Glutamatergic neuron (in vitro differentiated cells): ENCODE measurements around the gene CC2D2A. TPM values are rescaled to one million over a fixed set of nuclear protein-coding genes. Genes with fewer than 3 reads are reported as not detected.
"Not testable (repeated sequence)": the region's sequence is repeated elsewhere in the genome, so short reads cannot be mapped to it uniquely, and the experiment has no call there.

Experiments used
- DNase-seq: peaks from one replicate; pipeline ENCODE4 v3.0.0; 2022
- H3K27ac Mint-ChIP-seq: one replicate; pipeline ENCODE4 v1.8.0; 2020; ENCODE audit warnings: mild to moderate bottlenecking, mixed read lengths, inconsistent platforms; ENCODE audit not compliant: unreplicated experiment
- H3K27me3 Mint-ChIP-seq: one replicate; pipeline ENCODE4 v1.8.0; 2020; ENCODE audit warnings: mild to moderate bottlenecking, moderate library complexity, mixed read lengths, inconsistent platforms; ENCODE audit not compliant: unreplicated experiment
- H3K36me3 Mint-ChIP-seq: one replicate; pipeline ENCODE4 v1.8.0; 2020; ENCODE audit warnings: mild to moderate bottlenecking, mixed read lengths, inconsistent platforms; ENCODE audit not compliant: unreplicated experiment
- H3K4me1 Mint-ChIP-seq: one replicate; pipeline ENCODE4 v1.8.0; 2020; ENCODE audit warnings: mild to moderate bottlenecking, low read depth, mixed read lengths, inconsistent platforms; ENCODE audit not compliant: unreplicated experiment
- H3K4me3 Mint-ChIP-seq: one replicate; pipeline ENCODE4 v1.8.0; 2020; ENCODE audit warnings: mild to moderate bottlenecking, mixed read lengths, inconsistent platforms; ENCODE audit not compliant: unreplicated experiment
- H3K9me3 Mint-ChIP-seq: one replicate; pipeline ENCODE4 v1.8.0; 2020; ENCODE audit warnings: mild to moderate bottlenecking, moderate library complexity, mixed read lengths, inconsistent platforms; ENCODE audit not compliant: unreplicated experiment
- total RNA-seq: library from RNA; stranded (reverse); fragmentation: NEBNext Ultra II Directional; extraction: Animal tissue kit (Norgen Biotek cat#: 25700); gene quantifications from one replicate; pipeline ENCODE4 v1.2.1, GENCODE V29; 2021; ENCODE audit not compliant: unreplicated experiment
- TF ChIP-seq, protein P1 (sequence below): fragments of 200-600 bp; sonication (generic); IDR thresholded peaks from one replicate; pipeline ENCODE4 v1.5.0; 2021; ENCODE audit not compliant: partially characterized antibody, unreplicated experiment

Gene CC2D2A
- total RNA-seq, 1 donor from 2014 or later = 13.3 TPM

DNA sequence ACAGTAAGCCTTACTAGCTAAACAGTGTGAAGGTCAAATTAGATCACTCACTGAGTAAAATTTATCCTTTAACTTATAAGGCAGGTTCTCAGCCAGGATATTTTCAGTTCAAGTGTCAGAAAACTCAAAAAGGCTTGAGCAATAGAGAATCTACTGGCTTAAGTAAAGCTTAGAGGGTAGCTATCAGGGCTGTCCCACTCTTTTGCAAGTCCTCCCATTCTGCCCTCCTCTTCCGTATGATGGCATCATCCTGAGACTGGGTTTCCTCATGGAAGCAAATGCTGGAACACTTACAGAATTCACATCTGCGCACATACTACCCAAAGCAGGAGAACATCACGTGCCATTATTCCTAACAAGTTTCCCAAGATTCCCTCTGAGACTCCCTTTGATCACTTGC lies 130.5 kb downstream of the CC2D2A start:
- TF ChIP-seq, protein P1, sequence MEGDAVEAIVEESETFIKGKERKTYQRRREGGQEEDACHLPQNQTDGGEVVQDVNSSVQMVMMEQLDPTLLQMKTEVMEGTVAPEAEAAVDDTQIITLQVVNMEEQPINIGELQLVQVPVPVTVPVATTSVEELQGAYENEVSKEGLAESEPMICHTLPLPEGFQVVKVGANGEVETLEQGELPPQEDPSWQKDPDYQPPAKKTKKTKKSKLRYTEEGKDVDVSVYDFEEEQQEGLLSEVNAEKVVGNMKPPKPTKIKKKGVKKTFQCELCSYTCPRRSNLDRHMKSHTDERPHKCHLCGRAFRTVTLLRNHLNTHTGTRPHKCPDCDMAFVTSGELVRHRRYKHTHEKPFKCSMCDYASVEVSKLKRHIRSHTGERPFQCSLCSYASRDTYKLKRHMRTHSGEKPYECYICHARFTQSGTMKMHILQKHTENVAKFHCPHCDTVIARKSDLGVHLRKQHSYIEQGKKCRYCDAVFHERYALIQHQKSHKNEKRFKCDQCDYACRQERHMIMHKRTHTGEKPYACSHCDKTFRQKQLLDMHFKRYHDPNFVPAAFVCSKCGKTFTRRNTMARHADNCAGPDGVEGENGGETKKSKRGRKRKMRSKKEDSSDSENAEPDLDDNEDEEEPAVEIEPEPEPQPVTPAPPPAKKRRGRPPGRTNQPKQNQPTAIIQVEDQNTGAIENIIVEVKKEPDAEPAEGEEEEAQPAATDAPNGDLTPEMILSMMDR = no peak
- H3K27ac Mint-ChIP-seq = no peak overlapping the region
- H3K4me3 Mint-ChIP-seq = no peak overlapping the region
- DNase-seq = no peak
- H3K4me1 Mint-ChIP-seq = no peaks in the 10 kb centered on the region
- H3K27me3 Mint-ChIP-seq = no peaks in the 10 kb centered on the region
- H3K9me3 Mint-ChIP-seq = peaks cover 3% of the 10 kb centered on the region
- peaks cover 16% of the 10 kb centered on the region for H3K36me3 Mint-ChIP-seq

DNA sequence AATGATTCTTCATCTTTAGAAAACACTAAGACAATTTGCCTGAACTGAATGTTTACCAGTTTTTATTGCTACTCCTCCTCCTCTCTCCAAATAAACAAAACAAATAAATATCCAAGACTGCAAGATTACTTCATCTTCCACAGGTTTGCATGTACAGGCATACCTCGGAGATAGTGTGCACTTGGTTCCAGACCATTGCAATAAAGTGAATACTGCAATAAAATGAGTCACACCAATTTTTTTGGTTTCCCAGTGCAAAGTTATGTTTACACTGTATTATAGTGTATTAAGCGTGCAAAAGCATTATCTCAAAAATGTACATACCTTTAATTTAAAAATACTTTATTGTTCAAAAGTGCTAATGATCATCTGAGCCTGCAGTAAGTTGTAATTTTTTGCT lies 132.2 kb downstream of the CC2D2A start:
- Mint-ChIP-seq H3K27me3 (no peaks in the 10 kb centered on the region), H3K36me3 (peaks cover 16% of the 10 kb centered on the region), H3K4me3 (no peak overlapping the region), H3K4me1 (no peaks in the 10 kb centered on the region), H3K27ac (no peak overlapping the region), H3K9me3 (peaks cover 3% of the 10 kb centered on the region)
- TF ChIP-seq, protein P1 = no peak
- DNase-seq = no peak

DNA sequence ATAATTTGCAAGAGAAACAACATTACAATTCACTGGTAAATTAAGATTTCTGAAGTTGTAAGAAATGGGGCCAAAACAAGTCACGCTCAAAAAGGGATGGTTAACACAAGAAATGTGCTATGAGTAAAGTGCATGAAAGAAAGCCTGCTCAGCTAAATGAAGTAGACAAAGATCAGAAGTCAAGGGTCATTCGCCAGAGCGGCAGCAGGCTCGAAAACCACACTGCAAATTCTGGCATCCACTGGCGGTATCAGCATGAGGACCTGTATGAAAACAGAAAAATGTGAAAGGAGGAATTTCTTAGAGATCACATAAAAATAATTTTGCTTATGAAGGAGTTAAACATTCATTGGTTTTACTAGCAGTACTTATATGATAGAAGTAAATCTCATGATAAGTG lies 135.9 kb downstream of the CC2D2A start:
- peaks cover 1% of the 10 kb centered on the region for H3K27me3 Mint-ChIP-seq
- no peak overlapping the region for H3K4me3 Mint-ChIP-seq
- H3K4me1 Mint-ChIP-seq = no peaks in the 10 kb centered on the region
- TF ChIP-seq, protein P1 = no peak
- peaks cover 3% of the 10 kb centered on the region for H3K9me3 Mint-ChIP-seq
- H3K27ac Mint-ChIP-seq = no peak overlapping the region
- no peak for DNase-seq
- H3K36me3 Mint-ChIP-seq = peaks cover 16% of the 10 kb centered on the region

DNA sequence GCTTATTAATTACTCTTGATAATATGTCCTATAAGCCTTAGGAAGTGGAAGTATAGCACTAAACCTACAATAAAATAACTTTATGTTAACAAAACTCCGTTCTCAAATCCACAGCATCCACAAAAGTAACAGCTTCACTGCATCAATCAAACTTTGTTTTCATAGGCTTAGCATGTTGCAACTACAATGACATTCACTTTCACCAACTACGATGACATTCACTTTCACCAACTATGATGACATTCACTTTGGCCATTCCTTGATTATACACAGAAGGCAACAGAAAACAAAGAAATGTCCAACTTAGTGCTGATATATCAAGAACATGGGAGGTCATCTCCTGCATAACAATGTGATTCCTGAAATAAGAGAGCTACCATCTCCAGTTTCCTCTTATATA lies 141.2 kb downstream of the CC2D2A start:
- DNase-seq = no peak
- Mint-ChIP-seq H3K4me3 (no peak overlapping the region), H3K27me3 (peaks cover 5% of the 10 kb centered on the region), H3K36me3 (peaks cover 13% of the 10 kb centered on the region), H3K27ac (no peak overlapping the region), H3K9me3 (peaks cover 7% of the 10 kb centered on the region), H3K4me1 (no peaks in the 10 kb centered on the region)
- TF ChIP-seq, protein P1 = no peak

DNA sequence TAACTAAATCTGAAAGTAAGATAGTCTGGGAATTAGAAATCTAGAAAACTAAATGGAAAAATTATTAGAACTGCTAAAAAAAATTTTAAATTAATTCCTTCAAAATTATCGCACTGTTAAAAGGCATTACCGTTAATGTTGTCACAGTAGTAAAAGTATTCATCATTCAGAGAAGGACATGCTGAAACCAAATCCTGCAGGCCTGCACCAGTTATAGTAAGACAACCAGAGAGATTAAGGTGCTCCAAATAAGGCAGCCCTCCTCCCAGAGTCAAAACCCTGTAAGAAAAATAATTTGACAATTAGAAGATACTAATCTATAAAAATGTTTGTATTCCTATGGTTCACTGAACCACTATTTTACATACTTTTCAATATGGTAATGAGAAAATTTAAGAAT lies 142.5 kb downstream of the CC2D2A start:
- H3K9me3 Mint-ChIP-seq = peaks cover 12% of the 10 kb centered on the region
- no peak for DNase-seq
- H3K36me3 Mint-ChIP-seq = peaks cover 23% of the 10 kb centered on the region
- peaks cover 5% of the 10 kb centered on the region for H3K27me3 Mint-ChIP-seq
- no peak overlapping the region for H3K4me3 Mint-ChIP-seq
- H3K4me1 Mint-ChIP-seq = peaks cover 2% of the 10 kb centered on the region
- TF ChIP-seq, protein P1 = no peak
- H3K27ac Mint-ChIP-seq = no peak overlapping the region

DNA sequence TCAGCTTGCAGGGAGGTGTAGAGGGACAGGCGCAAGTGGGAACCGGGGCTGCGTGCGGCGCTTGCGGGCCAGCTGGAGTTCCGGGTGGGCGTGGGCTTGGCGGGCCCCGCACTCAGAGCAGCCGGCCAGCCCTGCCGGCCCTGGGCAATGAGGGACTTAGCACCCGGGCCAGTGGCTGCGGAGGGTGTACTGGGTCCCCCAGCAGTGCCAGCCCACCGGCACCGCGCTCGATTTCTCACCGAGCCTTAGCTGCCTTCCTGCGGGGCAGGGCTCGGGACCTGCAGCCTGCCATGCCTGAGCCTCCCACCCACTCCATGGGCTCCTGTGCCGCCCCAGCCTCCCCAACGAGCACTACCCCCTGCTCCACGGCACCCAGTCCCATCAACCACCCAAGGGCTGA lies 145.2 kb downstream of the CC2D2A start:
- H3K4me3 Mint-ChIP-seq = not testable (repeated sequence)

DNA sequence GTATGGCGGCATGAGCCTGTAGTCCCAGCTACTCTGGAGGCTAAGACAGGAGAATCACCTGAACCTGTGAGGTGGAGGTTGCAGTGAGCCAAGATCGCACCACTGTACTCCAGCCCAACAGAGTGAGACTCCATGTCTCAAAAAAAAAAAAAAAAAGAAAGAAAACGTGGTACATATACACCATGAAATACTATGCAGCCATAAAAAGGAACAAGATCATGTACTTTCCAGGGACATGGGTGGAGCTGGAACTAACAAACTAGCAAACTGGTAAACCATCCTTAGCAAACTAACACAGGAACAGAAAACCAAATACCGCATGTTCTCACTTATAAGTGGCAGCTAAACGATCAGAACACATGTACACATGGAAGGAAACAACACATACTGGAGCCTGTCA lies 147.7 kb downstream of the CC2D2A start:
- Mint-ChIP-seq H3K9me3 (peaks cover 21% of the 10 kb centered on the region), H3K36me3 (peaks cover 54% of the 10 kb centered on the region)
- H3K27ac Mint-ChIP-seq, H3K27me3 Mint-ChIP-seq, H3K4me3 Mint-ChIP-seq, DNase-seq, H3K4me1 Mint-ChIP-seq: not testable (repeated sequence)

More for the DNA sequence above, 145.2 kb downstream of the CC2D2A start:
- H3K27me3 Mint-ChIP-seq, H3K4me1 Mint-ChIP-seq, H3K27ac Mint-ChIP-seq, DNase-seq: not testable (repeated sequence)
- peaks cover 42% of the 10 kb centered on the region for H3K36me3 Mint-ChIP-seq
- peaks cover 19% of the 10 kb centered on the region for H3K9me3 Mint-ChIP-seq
